B cell (primary cell): ENCODE data around the gene CTPS2. TPM values are rescaled to one million over a fixed set of nuclear protein-coding genes. Genes with fewer than 3 reads are reported as not detected.

ENCODE experiments used
- ATAC-seq: fragments of 200-7000 bp; cut with Tn5 transposase; one replicate; pipeline ENCODE4 v1.10.0; 2021; ENCODE audit warnings: low read depth, mild to moderate bottlenecking, moderate number of reproducible peaks, moderate library complexity
- CTCF ChIA-PET: fragments of 350-600 bp; sonication (Branson Sonifier 250); formaldehyde crosslinking; loops from one replicate; lab custom pipeline; 2021; ENCODE audit warnings: antibody characterized with exemption, inconsistent platforms; lab: Charles Lee
- POLR2A ChIA-PET: fragments of 350-600 bp; sonication (Branson Sonifier 250); formaldehyde crosslinking; loops from one replicate; lab custom pipeline; 2021; ENCODE audit warnings: antibody characterized with exemption; lab: Charles Lee
- DNase-seq: peaks from one replicate; pipeline ENCODE4 v3.0.0; 2013
- H2AFZ ChIP-seq: 2 replicates; pipeline ENCODE4 v1.6.1; 2012; ENCODE audit warnings: mild to moderate bottlenecking, low read depth, low read length; ENCODE audit not compliant: insufficient read depth, poor library complexity, severe bottlenecking
- H3K27ac ChIP-seq, 2 donors: 1 replicate in 1 of 2; 2 replicates in 1 of 2; pipeline ENCODE4 v1.5.1; 2012 to 2013; ENCODE audit warnings: low read length in 2 of 2, mild to moderate bottlenecking in 2 of 2, moderate library complexity in 1 of 2
- H3K27me3 ChIP-seq, 4 experiments: fragments of 200-600 bp in 1 of 4; sonication (generic) in 1 of 4; replicated peaks in 1 of 4; 1 replicate in 2 of 4; 2 replicates in 2 of 4; pipeline versions ENCODE4 v1.6.1 to v1.7.0; 2013 to 2016; ENCODE audit warnings: low read length in 3 of 4, mild to moderate bottlenecking in 2 of 4, mixed read lengths in 1 of 4, moderate library complexity in 1 of 4; ENCODE audit not compliant: insufficient read depth in 4 of 4, control insufficient read depth in 3 of 4; ENCODE audit errors: control extremely low read depth in 1 of 4
- H3K36me3 ChIP-seq, 2 experiments: replicated peaks in 1 of 2; 1 replicate in 1 of 2; 2 replicates in 1 of 2; pipeline versions ENCODE4 v1.6.1 to v1.7.1; 2013; ENCODE audit warnings: low read length in 1 of 2; ENCODE audit not compliant: insufficient read depth in 2 of 2, control insufficient read depth in 1 of 2; ENCODE audit errors: control extremely low read depth in 1 of 2, extremely low read depth in 1 of 2
- H3K4me1 ChIP-seq, 2 donors: fragments of 200-600 bp in 1 of 2; sonication (generic) in 1 of 2; 1 replicate in 1 of 2; 2 replicates in 1 of 2; pipeline versions ENCODE4 v1.5.1 to v1.6.1; 2013 to 2017; ENCODE audit warnings: low read length in 2 of 2; ENCODE audit not compliant: control insufficient read depth in 2 of 2, insufficient read depth in 2 of 2
- H3K4me2 ChIP-seq: replicated peaks from 2 replicates; pipeline ENCODE3; 2012; ENCODE audit warnings: mild to moderate bottlenecking, low read depth, low read length; ENCODE audit not compliant: poor library complexity, severe bottlenecking
- H3K4me3 ChIP-seq, 5 experiments: fragments of 200-600 bp in 1 of 5; sonication (generic) in 1 of 5; 1 replicate in 3 of 5; 2 replicates in 2 of 5; pipeline versions ENCODE4 v1.5.1 to v1.7.0; 2011 to 2016; ENCODE audit warnings: low read length in 4 of 5, mild to moderate bottlenecking in 4 of 5, low read depth in 2 of 5, control low read depth in 1 of 5, moderate library complexity in 1 of 5; ENCODE audit not compliant: insufficient read depth in 1 of 5; ENCODE audit errors: control extremely low read depth in 1 of 5, extremely low read depth in 1 of 5
- H3K79me2 ChIP-seq: fragments of 200-600 bp; sonication (generic); one replicate; pipeline ENCODE4 v1.6.0; 2016; ENCODE audit warnings: low read length; ENCODE audit not compliant: control insufficient read depth, insufficient read depth
- H3K9ac ChIP-seq: fragments of 200-600 bp; sonication (generic); 2 replicates; pipeline ENCODE4 v1.6.1; 2017; ENCODE audit warnings: mild to moderate bottlenecking, low read length, moderate library complexity
- H3K9me3 ChIP-seq, 3 donors: one replicate each; pipeline versions ENCODE4 v1.6.1 to v1.7.1; 2013; ENCODE audit warnings: low read length in 2 of 3; ENCODE audit not compliant: control insufficient read depth in 2 of 3, insufficient read depth in 1 of 3; ENCODE audit errors: control extremely low read depth in 1 of 3
- H4K20me1 ChIP-seq: 2 replicates; pipeline ENCODE4 v1.6.0; 2012; ENCODE audit warnings: mild to moderate bottlenecking, low read length; ENCODE audit not compliant: insufficient read depth, control insufficient read depth, poor library complexity, severe bottlenecking
- H3K27ac Mint-ChIP-seq: one replicate; pipeline ENCODE4 v1.8.0; 2021; ENCODE audit warnings: mixed read lengths
- H3K27me3 Mint-ChIP-seq: one replicate; pipeline ENCODE4 v1.8.0; 2021; ENCODE audit warnings: mixed read lengths
- H3K4me1 Mint-ChIP-seq: one replicate; pipeline ENCODE4 v1.8.0; 2021; ENCODE audit warnings: mixed read lengths
- H3K4me3 Mint-ChIP-seq: one replicate; pipeline ENCODE4 v1.8.0; 2021; ENCODE audit warnings: mixed read lengths
- H3K9me3 Mint-ChIP-seq: one replicate; pipeline ENCODE4 v1.8.0; 2022; ENCODE audit warnings: mixed read lengths; ENCODE audit not compliant: insufficient read depth
- CTCF ChIP-seq: fragments of 200-600 bp; IDR thresholded peaks from one replicate; pipeline ENCODE4 v1.8.0; 2022; ENCODE audit warnings: antibody characterized with exemption, mild to moderate bottlenecking
- EZH2 ChIP-seq: IDR thresholded peaks from 2 replicates; pipeline ENCODE4 v1.6.1; 2012; ENCODE audit warnings: borderline replicate concordance, low read depth, mild to moderate bottlenecking, moderate library complexity, low read length; ENCODE audit not compliant: insufficient read depth, poor library complexity, severe bottlenecking
- WGBS: methylation state at CpG from one replicate; pipeline ENCODE4 v1.1.5; 2013; ENCODE audit warnings: missing lambda C conversion rate; ENCODE audit not compliant: insufficient coverage; 5-methylcytosine and 5-hydroxymethylcytosine counted together
- intact Hi-C: fragments of 100-400 bp; cut with micrococcal nuclease; formaldehyde crosslinking; loops from one replicate; pipeline ENCODE4 v1.10.0; 2022
- polyA plus RNA-seq: library from polyadenylated mRNA; depleted of rRNA; stranded (reverse); fragments of >200 nt; gene quantifications from 2 replicates; pipeline ENCODE4 v1.2.3, GENCODE V29; 2012
- total RNA-seq, 2 donors: library from RNA; stranded (reverse); fragments of 120-200 nt in 1 of 2; gene quantifications; 1 replicate in 1 of 2; 2 replicates in 1 of 2; pipeline versions ENCODE4 v1.2.3 to v1.2.4, GENCODE V29; 2013 to 2022

The CTPS2 gene
- total and polyA plus RNA-seq, 2 donors (not counting 1 experiment from before 2014, with no cell fraction given) = 2.5 to 11.7 TPM

- H2AFZ ChIP-seq = no peak overlapping the region
- H3K79me2 ChIP-seq = no peaks in the 10 kb centered on the region
- ATAC-seq (no peak), DNase-seq (no peak)
- no peaks in the 10 kb centered on the region for H3K36me3 ChIP-seq
- no peak overlapping the region for H3K4me3 Mint-ChIP-seq
- ChIA-PET CTCF (no interaction called here), POLR2A (no interaction called here)
- H3K9ac ChIP-seq = no peak overlapping the region
- H4K20me1 ChIP-seq = no peaks in the 10 kb centered on the region
- no peaks in the 10 kb centered on the region for H3K27me3 Mint-ChIP-seq
- no peaks in the 10 kb centered on the region for H3K9me3 ChIP-seq
- no peaks in the 10 kb centered on the region for H3K27me3 ChIP-seq
- TF ChIP-seq CTCF (no peak), EZH2 (no peak)
- H3K4me1 Mint-ChIP-seq = no peaks in the 10 kb centered on the region
- H3K4me3 ChIP-seq = no peak overlapping the region
- no peaks in the 10 kb centered on the region for H3K4me1 ChIP-seq
- intact Hi-C loops = no loop called here
- WGBS = no CpG with 5 or more reads among the region's 4 CpGs
- H3K4me2 ChIP-seq = no peak overlapping the region
- no peak overlapping the region for H3K27ac Mint-ChIP-seq
- no peaks in the 10 kb centered on the region for H3K9me3 Mint-ChIP-seq
- H3K27ac ChIP-seq = no peak overlapping the region
Measured at GRCh38 chrX:16633754-16634153, 78.7 kb downstream of the CTPS2 start.

- CTCF ChIA-PET = no interaction called here
- Histone ChIP-seq H3K27me3 (no peaks in the 10 kb centered on the region), H3K4me2 (no peak overlapping the region), H3K79me2 (no peaks in the 10 kb centered on the region), H3K4me3 (no peak overlapping the region), H3K27ac (no peak overlapping the region), H2AFZ (no peak overlapping the region), H4K20me1 (no peaks in the 10 kb centered on the region), H3K4me1 (no peaks in the 10 kb centered on the region), H3K36me3 (no peaks in the 10 kb centered on the region), H3K9me3 (no peaks in the 10 kb centered on the region), H3K9ac (no peak overlapping the region)
- Mint-ChIP-seq H3K4me1 (no peaks in the 10 kb centered on the region), H3K4me3 (no peak overlapping the region), H3K27ac (no peak overlapping the region), H3K27me3 (no peaks in the 10 kb centered on the region), H3K9me3 (no peaks in the 10 kb centered on the region)
- DNase-seq (no peak), ATAC-seq (no peak)
- intact Hi-C loops = no loop called here
- TF ChIP-seq EZH2 (no peak), CTCF (no peak)
- WGBS = 100% methylated on average over 1 of the region's 4 CpGs
- POLR2A ChIA-PET = no interaction called here
Measured at GRCh38 chrX:16629909-16630308, 82.6 kb downstream of the CTPS2 start.
